GM10248 (cell line): ENCODE measurements around the gene TLE2.

Source experiments
- CTCF ChIA-PET: fragments of 300-600 bp; sonication (Branson Sonifier 250); formaldehyde crosslinking; extraction: SDS; loops from one replicate; lab custom pipeline; 2021; ENCODE audit warnings: antibody characterized with exemption; lab: Yijun Ruan, JAX
- POLR2A ChIA-PET: fragments of 350-650 bp; sonication (Branson Sonifier 250); formaldehyde crosslinking; extraction: SDS; loops from one replicate; lab custom pipeline; 2020; ENCODE audit warnings: antibody characterized with exemption; lab: Yijun Ruan, JAX
- DNase-seq: peaks from one replicate; pipeline ENCODE4 v3.0.0; 2012; ENCODE audit errors: extremely low spot score
- TF ChIP-seq, protein P1 (sequence below): IDR thresholded peaks from 2 replicates; pipeline ENCODE4 v1.5.1; 2012; ENCODE audit warnings: mild to moderate bottlenecking, low read depth; ENCODE audit errors: extremely low read depth, missing control alignments, control extremely low read depth

Gene TLE2

DNA sequence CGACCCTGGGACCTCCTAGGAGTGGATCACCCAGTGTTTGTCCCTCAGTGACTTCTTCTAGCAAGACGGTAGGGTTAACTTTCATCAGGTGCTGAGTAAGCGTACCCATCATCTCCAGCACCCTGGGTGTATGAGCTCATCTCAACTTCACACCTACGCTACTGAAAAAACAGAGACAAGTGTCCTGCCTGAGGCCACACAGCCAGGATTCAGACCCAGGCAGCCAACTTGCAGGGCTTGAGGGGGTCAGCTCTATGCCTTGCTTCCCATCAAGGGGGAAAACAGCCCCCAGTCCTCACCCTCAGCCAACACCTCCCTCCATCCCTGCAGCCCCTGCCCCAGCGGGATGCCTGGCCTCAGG, 4.6 kb downstream of the TLE2 start:
- DNase-seq = no peak
- POLR2A ChIA-PET = interaction anchor here (1.0 kb wide), 1 partner anchor 20 kb away, joined by 4 read pairs; no protein-coding TSS in a partner anchor
- CTCF ChIA-PET = no interaction called here
- TF ChIP-seq, protein P1, sequence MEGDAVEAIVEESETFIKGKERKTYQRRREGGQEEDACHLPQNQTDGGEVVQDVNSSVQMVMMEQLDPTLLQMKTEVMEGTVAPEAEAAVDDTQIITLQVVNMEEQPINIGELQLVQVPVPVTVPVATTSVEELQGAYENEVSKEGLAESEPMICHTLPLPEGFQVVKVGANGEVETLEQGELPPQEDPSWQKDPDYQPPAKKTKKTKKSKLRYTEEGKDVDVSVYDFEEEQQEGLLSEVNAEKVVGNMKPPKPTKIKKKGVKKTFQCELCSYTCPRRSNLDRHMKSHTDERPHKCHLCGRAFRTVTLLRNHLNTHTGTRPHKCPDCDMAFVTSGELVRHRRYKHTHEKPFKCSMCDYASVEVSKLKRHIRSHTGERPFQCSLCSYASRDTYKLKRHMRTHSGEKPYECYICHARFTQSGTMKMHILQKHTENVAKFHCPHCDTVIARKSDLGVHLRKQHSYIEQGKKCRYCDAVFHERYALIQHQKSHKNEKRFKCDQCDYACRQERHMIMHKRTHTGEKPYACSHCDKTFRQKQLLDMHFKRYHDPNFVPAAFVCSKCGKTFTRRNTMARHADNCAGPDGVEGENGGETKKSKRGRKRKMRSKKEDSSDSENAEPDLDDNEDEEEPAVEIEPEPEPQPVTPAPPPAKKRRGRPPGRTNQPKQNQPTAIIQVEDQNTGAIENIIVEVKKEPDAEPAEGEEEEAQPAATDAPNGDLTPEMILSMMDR = no peak

- no peak for DNase-seq
- POLR2A ChIA-PET = no interaction called here
- TF ChIP-seq, protein P1 = no peak
- CTCF ChIA-PET = interaction anchor here (0.7 to 1.2 kb wide), 2 partner anchors 15 to 70 kb away, joined by 3 to 4 read pairs; no protein-coding TSS in a partner anchor
These were observed 8.6 kb downstream of the TLE2 start for GRCh38 chr19:3020321-3020960.

- POLR2A ChIA-PET = no interaction called here
- DNase-seq = no peak
- TF ChIP-seq, protein P1 = no peak
- CTCF ChIA-PET = no interaction called here
These were observed 9.7 kb downstream of the TLE2 start for GRCh38 chr19:3019211-3019854.

DNA sequence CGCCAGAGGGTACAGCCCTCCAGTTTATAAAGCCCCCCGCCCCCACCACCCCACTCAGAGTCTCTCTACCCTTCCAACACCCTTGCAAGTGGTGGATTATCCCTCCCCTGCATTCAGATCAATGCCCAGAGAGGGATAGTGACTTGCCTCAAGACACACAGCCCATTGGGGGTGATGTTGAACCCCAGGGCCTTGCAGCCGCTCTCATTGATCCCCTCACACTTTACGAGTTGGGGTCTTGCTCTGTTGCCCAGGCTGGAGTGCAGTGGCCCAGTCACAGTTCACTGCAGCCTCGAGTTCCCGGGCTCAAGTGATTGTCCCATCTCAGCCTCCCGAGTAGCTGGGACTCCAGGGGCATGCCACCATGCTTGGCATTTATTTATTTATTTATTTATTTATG, 11.2 kb downstream of the TLE2 start:
- TF ChIP-seq, protein P1 = no peak
- DNase-seq = no peak
- CTCF ChIA-PET = interaction anchor here (1.5 kb wide), 1 partner anchor 13 kb away, joined by 6 read pairs; no protein-coding TSS in a partner anchor
- POLR2A ChIA-PET = no interaction called here

GRCh38 chr19:3015126-3016057, 13.7 kb downstream of the TLE2 start:
- ChIA-PET CTCF (interaction anchor here (0.6 to 1.5 kb wide), 3 partner anchors 60 to 88 kb away, joined by 3 to 4 read pairs (median 3); no protein-coding TSS in a partner anchor), POLR2A (interaction anchor here (0.6 kb wide), 1 partner anchor 20 kb away, joined by 3 read pairs; no protein-coding TSS in a partner anchor)
- no peak for DNase-seq
- TF ChIP-seq, protein P1 = no peak

DNA sequence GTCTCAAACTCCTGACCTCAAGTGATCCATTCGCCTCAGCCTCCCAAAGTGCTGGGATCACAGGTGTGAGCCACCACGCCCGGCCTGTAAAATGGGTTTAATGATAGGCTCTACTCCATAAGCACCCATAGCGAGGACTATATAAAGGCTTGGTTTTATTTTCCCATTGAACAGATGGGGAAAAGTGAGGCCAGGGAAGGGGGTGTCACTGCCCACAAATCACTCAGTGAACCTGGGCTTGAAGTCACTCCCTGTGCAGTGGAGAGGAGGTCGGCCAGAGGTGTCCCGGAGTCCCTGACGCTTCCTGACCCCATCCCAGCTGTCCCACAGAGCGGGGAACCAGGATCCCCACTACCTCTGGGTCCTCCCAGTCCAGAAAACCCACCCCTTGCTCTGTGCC, 14.9 kb downstream of the TLE2 start:
- ChIA-PET CTCF (interaction anchor here (1.4 kb wide), 1 partner anchor 62 kb away, joined by 3 read pairs; no protein-coding TSS in a partner anchor), POLR2A (interaction anchor here (0.6 kb wide), 1 partner anchor 113 kb away, joined by 3 read pairs; the partner anchor contains the start of gene ZNF57)
- TF ChIP-seq, protein P1 = no peak
- no peak for DNase-seq
